CD4-positive, alpha-beta T cell treated with Interleukin-17A for 4 hours (primary cell): Measurements from ENCODE around the gene SPTLC3.

Experiments
- DNase-seq: peaks from one replicate; pipeline ENCODE4 v3.0.0-alpha.2; 2020; ENCODE audit warnings: mixed read lengths

SPTLC3 gene

DNA sequence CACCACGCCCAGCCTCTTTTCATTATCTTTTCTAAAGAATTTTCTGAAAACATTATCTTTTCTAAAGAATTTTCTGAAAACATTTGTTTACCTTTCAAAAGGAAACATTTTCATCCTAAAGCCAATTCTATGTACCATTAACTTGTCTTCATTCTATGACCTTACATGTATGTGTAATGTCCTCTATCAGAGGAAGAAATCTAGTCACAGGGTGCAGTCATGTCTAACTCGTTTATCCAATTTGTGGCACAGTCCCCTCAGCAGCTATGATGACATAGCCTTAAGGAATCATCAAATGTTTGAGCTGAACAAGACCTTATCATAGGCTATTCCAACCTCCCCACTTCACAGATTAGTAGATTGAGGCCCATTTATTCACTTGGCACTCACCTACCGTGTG lies 21.5 kb upstream of the SPTLC3 start:
- no peak for DNase-seq

DNA sequence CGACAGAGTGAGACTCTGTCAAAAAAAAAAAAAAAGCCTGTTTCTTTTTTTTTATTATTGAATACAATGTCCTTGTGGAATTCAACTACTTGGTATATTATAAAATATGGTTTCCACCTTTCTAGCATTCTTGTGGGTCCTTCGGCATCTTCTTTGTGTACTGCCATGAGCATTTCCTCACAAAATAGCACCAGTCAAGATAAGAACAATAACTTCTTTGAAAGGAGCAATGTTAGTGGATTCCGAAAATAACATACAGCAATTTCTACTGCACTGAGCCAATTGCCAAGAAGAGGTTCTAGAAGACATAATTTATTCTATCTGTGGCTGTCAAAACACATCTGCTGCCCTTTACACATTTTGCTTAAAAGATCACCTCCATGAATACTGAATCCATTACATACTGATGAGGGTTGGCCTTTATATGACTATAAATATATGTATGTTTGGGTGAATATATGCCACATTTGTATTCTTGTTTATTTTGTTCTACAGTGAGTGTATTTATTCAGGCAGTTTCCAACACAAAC lies 19.1 kb upstream of the SPTLC3 start:
- DNase-seq: no peak

DNA sequence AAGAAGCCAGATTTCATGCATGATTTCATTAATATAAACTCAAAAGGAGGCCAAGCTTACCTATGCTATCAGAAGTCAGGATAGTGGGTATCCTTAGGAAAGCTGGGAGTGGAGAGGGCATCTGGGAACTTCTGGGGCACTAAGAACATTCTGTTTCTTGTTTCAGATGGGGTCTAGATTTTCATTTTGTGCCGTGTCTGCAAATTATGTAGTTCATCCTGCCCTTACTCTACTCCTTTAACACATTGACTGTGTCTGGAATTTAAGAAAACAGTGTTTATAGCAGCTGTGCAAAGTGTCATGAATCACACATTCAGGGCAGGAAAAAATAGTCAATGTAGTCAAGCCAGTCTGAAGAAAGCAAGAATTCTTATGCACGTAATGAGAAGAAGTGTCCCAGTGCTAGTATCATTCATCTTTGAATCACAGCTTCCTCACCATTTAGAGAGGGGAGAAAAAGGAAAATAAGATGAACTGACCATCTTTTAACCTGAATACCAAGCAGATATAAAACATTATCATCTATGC lies 11.6 kb upstream of the SPTLC3 start:
- no peak for DNase-seq

DNA sequence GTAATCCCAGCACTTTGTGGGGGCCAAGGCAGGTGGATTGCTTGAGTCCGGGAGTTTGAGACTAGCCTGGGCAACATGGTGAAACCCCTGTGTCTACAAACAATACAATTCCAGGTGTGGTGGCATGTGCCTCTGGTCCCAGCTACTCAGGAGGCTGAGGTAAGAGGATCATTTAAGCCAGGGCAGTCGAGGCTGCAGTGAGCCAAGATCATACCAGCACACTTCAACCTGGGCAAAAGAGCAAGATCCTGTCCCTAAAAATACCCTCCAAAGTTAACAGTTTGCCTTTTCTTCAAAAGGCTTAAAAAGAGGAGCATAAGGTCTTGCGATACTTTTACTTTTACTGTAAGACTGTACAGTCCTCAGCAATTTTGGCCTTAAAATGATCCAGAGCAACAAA lies 10.7 kb upstream of the SPTLC3 start:
- DNase-seq: no peak

GRCh38 chr20:12999201-12999600 lies 9.6 kb upstream of the SPTLC3 start:
- no peak for DNase-seq

DNA sequence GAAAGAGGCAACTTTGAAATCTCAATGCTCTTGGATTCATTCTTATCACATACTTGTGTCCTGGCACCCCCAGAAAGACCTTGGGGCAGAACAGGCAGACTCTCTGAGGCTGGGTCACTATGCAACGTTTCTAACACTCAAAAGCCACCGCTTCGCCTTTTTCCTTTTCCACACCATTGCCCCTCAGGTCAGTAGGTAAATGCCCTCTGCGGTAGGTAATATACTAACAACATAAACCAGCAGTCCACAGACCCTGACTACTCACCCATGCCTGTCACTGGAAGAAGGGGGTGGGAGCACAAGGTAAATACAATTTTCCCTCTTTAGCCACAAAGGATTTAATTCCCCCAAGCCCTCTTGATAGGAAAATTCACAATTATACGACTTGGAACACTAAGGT lies 6.5 kb upstream of the SPTLC3 start:
- DNase-seq: no peak

DNA sequence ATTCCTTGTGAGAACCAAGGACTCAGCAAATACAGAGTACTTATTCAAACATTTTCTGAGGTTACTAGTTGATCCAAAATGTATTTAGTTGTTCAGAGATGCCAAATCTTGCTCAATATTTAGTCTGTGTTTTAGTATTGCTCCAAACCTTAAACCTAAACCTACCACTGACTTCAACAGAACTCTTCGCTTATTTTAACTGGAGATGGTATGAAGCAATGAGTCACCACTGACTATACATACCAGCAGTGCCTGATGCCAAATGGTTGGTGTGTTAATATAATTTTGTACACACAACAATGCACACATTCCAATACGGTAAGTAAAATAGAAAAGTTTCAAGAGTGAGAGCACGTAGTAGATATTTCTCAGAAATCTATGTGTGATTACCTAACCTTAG lies 1.9 kb upstream of the SPTLC3 start:
- no peak for DNase-seq

GRCh38 chr20:13007596-13007995 lies 1.2 kb upstream of the SPTLC3 start:
- no peak for DNase-seq

GRCh38 chr20:13009682-13010406 lies 1.1 kb downstream of the SPTLC3 start:
- no peak for DNase-seq

DNA sequence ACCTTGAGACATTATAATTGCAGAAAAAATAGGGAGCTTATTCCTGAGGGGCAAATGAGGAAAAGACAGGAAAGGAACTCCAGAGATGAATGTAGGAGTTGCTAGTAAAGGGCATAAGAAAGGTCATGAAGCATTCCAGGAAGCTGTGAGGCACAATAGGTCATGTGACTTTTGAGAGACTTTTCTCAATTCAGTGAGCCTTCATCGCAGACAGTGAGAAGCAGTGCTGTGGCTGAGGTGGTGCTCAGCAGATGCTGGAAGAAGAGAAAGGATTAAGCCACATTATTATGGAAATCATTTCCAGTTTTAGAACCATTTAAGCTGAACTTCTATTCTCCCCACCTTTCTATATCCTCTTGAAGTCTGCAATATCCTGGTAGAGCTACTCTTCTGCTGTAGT lies 4.1 kb downstream of the SPTLC3 start:
- no peak for DNase-seq

GRCh38 chr20:13013411-13013810 lies 4.6 kb downstream of the SPTLC3 start:
- no peak for DNase-seq

GRCh38 chr20:13017235-13017634 lies 8.5 kb downstream of the SPTLC3 start:
- no peak for DNase-seq

DNA sequence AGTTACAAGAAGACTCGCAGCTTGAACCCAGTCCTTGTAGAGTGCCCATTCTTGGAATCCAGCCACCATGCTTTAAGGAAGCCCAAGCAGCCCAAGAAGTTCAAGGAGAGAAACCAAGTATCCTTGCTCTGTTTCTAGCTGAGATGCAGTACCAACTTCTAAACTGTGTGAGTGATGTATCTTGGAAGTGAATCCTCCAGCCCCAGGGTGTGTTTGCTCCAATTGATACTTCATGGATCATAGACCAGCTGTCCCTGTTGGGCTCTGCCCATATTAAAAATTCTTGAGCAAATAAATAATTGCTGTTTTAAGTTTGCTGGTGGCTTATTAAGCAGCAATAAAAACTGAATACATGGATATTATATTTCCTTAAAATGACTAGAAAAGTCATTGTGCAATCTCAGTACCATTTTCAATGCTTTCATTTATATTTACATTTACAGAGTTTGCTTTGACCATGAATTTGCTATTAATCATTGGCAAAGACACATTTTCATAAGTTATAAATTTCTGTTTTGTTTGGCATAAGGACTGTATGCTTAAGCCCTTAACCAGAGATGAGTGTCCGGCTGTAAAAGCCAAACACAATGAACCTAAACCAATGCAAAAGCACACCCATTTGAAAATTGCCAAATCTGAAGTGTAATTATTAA lies 9.2 kb downstream of the SPTLC3 start:
- DNase-seq: no peak

DNA sequence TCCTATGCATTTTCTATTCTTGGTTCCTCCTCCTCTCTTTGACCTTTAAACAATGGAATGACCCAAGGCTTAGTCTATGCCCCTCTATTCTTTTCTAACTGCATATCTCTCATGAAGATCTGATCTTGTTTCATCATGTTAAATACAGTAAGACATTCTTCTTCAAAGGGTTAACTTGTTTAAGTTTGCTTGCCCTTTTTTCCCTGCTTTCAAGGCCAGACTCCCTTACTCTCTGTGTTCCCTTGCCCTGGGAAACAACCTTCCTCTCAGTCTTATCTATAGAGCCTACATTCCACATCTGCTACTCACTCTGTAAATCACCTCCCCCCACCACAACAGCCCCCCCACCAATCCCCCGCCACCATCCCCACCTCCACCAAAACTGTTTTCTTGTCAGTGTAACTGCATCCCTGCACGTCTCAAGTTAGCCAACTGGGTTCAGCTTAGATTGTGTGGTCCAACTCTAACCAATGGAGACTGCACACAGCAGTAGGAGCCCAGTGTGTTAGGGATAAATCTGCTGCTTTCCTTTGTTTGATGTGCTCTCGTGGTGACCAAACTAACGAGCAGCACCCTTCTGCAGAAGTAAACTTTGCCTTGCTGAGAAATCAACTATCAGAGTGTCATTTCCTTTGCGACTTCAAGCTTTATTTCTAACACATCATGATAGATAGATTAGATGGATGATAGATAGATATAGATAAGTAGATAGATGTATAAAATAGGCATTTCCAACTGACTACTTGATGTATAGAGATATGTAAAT lies 12.6 kb downstream of the SPTLC3 start:
- no peak for DNase-seq

- no peak for DNase-seq
Observed at GRCh38 chr20:13022401-13023155, 13.8 kb downstream of the SPTLC3 start.

- DNase-seq: no peak
Observed at GRCh38 chr20:13024596-13024995, 15.8 kb downstream of the SPTLC3 start.

- no peak for DNase-seq
Observed at GRCh38 chr20:13025181-13025580, 16.4 kb downstream of the SPTLC3 start.

DNA sequence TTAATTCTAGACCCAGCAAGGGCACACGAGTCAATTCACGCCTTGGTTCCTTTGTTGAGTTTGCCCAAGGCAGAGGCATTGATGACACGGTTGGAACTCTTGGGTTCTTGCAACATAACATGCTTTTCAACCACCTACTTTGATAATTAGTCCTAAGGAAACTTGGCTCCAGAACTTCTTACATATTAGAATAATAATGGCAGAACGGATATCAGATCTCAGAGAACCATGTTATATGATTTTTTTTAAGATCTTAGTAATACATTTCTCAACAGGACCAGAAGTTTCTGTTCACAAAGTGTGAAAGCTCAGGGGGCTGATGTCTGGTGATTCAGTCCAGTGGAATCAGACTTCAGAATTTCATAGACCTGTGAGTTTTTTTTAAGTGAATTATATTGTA lies 19.2 kb downstream of the SPTLC3 start:
- no peak for DNase-seq

GRCh38 chr20:13028673-13029072 lies 19.9 kb downstream of the SPTLC3 start:
- DNase-seq: no peak

DNA sequence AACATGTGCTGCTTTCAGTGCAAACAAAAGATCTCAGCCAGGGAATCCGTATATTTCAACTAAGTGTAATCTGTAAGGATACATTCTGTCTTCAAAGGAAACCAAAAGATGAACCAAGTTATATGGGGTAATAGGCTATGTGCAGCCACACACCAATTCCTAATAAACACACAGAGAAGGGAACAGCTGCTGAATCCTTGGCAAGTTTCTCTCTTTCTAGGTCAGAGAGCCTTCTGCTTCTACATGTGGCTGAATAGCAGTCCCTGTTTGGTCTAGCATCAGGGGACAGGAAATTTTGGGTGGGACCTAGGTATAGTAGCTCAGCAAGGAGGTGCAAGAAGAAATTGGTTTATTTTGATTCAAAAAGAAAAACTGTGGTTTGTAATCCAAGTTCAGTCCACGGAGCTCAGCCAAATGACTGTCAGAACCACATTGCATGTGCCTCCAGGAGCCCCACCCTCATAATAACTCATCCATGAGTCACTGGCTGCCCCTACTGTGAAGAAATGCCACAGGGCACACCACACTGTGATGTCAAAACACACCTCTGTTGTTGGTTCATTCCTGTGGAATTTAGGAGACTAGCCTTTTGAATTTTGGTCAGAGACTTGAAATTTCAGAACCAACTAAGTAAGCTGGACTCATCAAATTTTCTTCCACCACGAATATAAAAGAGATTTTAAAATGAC lies 21.1 kb downstream of the SPTLC3 start:
- DNase-seq: no peak

- DNase-seq: no peak
Observed at GRCh38 chr20:13031751-13032150, 23.0 kb downstream of the SPTLC3 start.

GRCh38 chr20:13034115-13034514 lies 25.3 kb downstream of the SPTLC3 start:
- no peak for DNase-seq
